Upper lobe of left lung (tissue), 4 donors: ENCODE results near the gene SNRPA1.

ENCODE experiments used
- CTCF ChIP-seq, 6 experiments: fragments of 450-650 bp in 4 of 6; fragments of 200-600 bp in 2 of 6; sonication (generic) in 2 of 6; IDR thresholded peaks; one replicate each; pipeline ENCODE4 v1.5.1; 2016 to 2019; ENCODE audit warnings: antibody characterized with exemption in 6 of 6
- POLR2A ChIP-seq, 4 donors: fragments of 450-650 bp; IDR thresholded peaks; one replicate each; pipeline ENCODE4 v1.5.1; 2016 to 2017; ENCODE audit warnings: antibody characterized with exemption in 4 of 4, mild to moderate bottlenecking in 2 of 4
- POLR2AphosphoS5 ChIP-seq, 2 donors: sonication (generic); formaldehyde crosslinking; IDR thresholded peaks; one replicate each; pipeline ENCODE4 v1.5.1; 2017; ENCODE audit warnings: antibody characterized with exemption in 2 of 2

GRCh38 chr15:101262551-101262950 is 32.5 kb downstream of the SNRPA1 start:
- TF ChIP-seq POLR2AphosphoS5 (IDR thresholded peaks at IDR 0.05) (no peak), CTCF (IDR thresholded peaks at IDR 0.05) (no peak), POLR2A (IDR thresholded peaks at IDR 0.05) (no peak)
